B cell (primary cell): ENCODE measurements around the gene KRTAP10-7.

Experiments used
- EZH2 ChIP-seq: IDR thresholded peaks from 2 replicates; pipeline ENCODE4 v1.6.1; 2012; ENCODE audit warnings: borderline replicate concordance, low read depth, mild to moderate bottlenecking, moderate library complexity, low read length; ENCODE audit not compliant: insufficient read depth, poor library complexity, severe bottlenecking
- TF ChIP-seq, protein P1 (sequence below): fragments of 200-600 bp; IDR thresholded peaks from one replicate; pipeline ENCODE4 v1.8.0; 2022; ENCODE audit warnings: antibody characterized with exemption, mild to moderate bottlenecking

GRCh38 chr21:44647222-44647552 is 46.8 kb downstream of the KRTAP10-7 start:
- TF ChIP-seq, protein P1, sequence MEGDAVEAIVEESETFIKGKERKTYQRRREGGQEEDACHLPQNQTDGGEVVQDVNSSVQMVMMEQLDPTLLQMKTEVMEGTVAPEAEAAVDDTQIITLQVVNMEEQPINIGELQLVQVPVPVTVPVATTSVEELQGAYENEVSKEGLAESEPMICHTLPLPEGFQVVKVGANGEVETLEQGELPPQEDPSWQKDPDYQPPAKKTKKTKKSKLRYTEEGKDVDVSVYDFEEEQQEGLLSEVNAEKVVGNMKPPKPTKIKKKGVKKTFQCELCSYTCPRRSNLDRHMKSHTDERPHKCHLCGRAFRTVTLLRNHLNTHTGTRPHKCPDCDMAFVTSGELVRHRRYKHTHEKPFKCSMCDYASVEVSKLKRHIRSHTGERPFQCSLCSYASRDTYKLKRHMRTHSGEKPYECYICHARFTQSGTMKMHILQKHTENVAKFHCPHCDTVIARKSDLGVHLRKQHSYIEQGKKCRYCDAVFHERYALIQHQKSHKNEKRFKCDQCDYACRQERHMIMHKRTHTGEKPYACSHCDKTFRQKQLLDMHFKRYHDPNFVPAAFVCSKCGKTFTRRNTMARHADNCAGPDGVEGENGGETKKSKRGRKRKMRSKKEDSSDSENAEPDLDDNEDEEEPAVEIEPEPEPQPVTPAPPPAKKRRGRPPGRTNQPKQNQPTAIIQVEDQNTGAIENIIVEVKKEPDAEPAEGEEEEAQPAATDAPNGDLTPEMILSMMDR = no peak
- no peak for TF ChIP-seq EZH2
